KOPT-K1 (cell line): ENCODE measurements around the gene XRCC5.
"Not testable (repeated sequence)": the region's sequence is repeated elsewhere in the genome, so short reads cannot be mapped to it uniquely, and the experiment has no call there.

Experiments
- H3K27ac ChIP-seq: fragments of 200-600 bp; sonication (generic); 2 replicates; pipeline ENCODE4 v1.5.1; 2016; ENCODE audit warnings: antibody characterized with exemption, mild to moderate bottlenecking, low read depth, low read length; ENCODE audit not compliant: poor library complexity, severe bottlenecking
- H3K36me3 ChIP-seq: fragments of 200-600 bp; sonication (generic); 2 replicates; pipeline ENCODE4 v1.5.1; 2017; ENCODE audit warnings: antibody characterized with exemption, mild to moderate bottlenecking, low read length, moderate library complexity; ENCODE audit not compliant: insufficient read depth
- H3K9me3 ChIP-seq: fragments of 200-600 bp; sonication (generic); 2 replicates; pipeline ENCODE4 v1.5.1; 2017; ENCODE audit warnings: antibody characterized with exemption, low read length, mild to moderate bottlenecking; ENCODE audit not compliant: insufficient read depth, poor library complexity, severe bottlenecking

Gene XRCC5

DNA sequence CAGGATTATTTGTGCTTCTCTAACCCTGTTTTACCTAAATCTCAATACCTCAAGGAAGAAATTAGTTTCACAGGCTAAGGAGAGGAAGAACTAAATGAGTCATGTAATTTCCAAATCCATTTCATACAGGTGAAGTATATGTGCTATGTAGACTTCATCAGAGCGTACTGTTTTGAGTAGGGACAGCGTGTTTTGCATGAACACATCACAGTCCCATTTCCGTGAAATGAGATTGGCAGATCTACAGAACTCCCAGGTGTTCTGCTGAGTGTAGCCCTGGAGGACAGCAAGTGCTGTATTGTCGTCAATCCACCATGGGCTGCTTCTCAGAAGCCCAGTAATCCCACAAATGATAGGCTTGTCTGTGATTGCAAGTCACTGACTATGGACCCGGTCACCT, 97.7 kb downstream of the XRCC5 start:
- Histone ChIP-seq H3K36me3 (peaks cover 100% of the 10 kb centered on the region), H3K27ac (no peak overlapping the region), H3K9me3 (no peaks in the 10 kb centered on the region)

DNA sequence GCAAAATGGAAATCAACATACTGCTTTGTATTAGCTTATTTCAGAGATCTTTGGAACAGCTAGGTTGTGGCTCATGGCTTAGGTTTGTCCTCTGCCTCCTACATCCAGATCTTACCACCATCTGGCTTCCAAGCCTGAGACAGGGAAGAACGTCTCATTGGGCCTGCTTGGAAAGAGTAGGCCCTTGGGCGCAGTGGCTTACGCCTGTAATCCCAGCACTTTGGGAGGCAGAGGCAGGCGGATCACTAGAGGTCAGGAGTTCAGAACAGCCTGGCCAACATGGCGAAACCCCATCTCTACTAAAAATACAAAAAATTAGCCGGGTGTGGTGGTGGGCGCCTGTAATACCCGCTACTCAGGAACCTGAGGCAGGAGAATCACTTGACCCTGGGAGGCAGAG, 99.5 kb downstream of the XRCC5 start:
- not testable (repeated sequence) for H3K27ac ChIP-seq, H3K9me3 ChIP-seq
- H3K36me3 ChIP-seq = peaks cover 96% of the 10 kb centered on the region

DNA sequence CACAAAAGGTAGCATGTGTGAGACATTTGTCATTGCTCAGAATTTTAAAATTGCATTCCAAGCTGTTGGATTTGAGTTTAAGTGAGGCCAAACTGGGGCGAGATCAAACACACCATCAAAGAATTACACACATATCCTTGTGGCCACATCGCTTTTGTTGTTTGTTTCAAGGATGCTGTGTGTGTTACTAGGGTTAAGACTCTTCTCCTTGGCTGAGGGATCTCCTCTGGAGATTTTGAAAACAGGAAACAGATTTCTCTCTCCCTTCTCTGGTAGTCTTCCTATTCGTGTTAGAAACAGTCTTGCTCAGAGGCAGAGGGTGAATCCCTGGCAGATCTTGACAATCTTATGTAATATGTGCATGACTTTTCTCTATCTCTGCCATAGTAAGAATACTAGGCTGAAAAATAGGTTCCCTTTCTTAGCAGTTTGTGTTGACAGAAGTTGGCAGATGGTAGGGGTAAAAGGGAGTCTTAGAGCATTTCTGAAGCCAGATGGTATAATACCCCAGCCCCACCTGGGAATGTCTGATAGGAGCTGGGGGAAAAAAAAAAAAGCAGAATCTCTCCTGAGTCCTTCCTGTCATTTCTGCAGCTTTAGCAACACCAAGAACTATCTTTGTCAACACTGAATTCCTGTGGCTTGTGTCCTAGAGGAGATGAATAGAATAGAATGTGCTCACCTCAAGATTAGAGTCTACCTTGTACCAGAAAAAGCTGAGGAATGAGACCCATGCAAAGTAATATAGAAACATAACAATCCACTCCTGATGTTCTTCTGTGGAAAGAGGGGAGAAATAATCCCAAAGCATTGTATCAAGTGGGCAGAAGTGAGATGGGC, 101.8 kb downstream of the XRCC5 start:
- Histone ChIP-seq H3K36me3 (peaks cover 88% of the 10 kb centered on the region), H3K9me3 (no peaks in the 10 kb centered on the region), H3K27ac (no peak overlapping the region)

DNA sequence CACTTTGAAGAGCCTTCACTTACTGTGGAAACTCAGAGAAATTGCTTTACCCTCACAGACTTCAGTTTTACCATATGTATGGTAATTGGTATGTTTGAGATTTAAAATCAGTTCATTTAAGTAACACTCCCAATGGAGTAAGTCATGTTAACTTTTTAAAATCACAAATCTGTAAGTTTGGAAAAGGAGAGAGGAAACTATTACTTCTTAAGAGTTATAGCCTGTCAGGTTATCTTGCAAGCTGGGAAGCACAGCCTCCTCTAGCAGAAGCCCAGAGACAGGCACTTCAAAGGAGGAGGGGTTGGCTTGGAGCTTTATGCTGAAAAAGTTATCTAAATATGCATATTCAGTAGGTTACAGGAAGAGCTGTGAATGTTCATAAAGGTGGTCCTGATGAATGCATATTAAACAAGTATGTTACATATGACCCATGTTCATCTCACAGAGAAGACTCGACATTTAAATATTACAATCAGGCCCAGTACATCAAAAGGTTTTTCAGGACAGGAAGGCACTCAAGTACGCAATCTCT, 102.5 kb downstream of the XRCC5 start:
- peaks cover 86% of the 10 kb centered on the region for H3K36me3 ChIP-seq

DNA sequence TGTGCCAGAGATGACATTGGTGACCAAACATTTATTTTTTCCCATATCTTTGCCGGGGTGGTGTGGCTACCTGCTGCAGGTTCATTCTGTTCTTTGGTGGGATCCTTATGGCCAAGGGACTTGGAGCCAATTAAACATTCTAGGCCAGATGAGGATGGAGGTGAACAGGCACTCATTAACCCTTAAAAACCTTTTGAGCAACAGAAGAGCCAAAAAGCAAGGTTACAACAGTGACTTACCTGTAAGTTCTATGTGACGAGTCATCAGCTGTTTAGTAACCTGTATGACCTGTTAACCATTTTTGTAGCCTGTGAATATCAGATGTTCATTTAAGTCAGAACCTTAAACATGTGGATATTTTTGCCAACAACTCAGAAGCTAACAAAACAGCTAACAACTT, 105.6 kb downstream of the XRCC5 start:
- H3K36me3 ChIP-seq = peaks cover 81% of the 10 kb centered on the region
- H3K27ac ChIP-seq = no peak overlapping the region
- no peaks in the 10 kb centered on the region for H3K9me3 ChIP-seq

More for the DNA sequence above, 102.5 kb downstream of the XRCC5 start:
- H3K9me3 ChIP-seq = no peaks in the 10 kb centered on the region
- no peak overlapping the region for H3K27ac ChIP-seq

DNA sequence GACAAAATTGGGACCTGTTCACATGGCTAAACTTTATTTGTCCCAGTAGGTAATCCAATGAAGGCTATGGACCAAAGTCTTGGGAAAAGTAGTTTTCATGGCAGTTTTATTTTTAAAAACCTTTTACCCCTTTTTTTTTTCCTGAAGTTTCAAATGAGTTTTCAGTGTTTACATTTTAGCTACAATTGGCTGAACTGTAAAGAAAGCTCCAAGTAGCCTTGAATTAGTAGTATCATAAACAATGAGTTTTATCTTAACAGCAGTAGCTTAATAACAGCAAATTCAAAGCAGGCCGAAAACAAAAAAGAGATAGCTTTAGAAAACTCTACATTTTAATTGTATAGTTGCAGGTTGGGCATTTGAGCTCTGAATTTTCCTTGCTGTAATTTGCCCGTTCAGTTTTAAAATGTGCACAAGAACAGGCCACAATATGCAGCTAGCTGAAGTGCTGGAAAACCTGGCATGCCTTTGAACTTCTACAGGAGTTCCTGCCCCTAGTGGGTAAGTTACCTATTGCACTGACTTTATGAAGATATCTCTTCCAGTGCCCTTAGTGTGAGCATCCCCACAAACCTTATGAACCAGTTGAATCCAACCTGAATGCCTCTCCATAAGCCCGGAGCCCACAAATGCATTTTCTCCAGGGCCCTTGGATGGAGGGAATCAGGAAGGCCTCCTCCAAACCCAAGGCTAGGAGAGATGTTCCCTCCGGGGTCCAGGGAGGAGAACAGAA, 106.7 kb downstream of the XRCC5 start:
- H3K36me3 ChIP-seq = peaks cover 71% of the 10 kb centered on the region
- H3K27ac ChIP-seq = no peak overlapping the region
- H3K9me3 ChIP-seq = no peaks in the 10 kb centered on the region

DNA sequence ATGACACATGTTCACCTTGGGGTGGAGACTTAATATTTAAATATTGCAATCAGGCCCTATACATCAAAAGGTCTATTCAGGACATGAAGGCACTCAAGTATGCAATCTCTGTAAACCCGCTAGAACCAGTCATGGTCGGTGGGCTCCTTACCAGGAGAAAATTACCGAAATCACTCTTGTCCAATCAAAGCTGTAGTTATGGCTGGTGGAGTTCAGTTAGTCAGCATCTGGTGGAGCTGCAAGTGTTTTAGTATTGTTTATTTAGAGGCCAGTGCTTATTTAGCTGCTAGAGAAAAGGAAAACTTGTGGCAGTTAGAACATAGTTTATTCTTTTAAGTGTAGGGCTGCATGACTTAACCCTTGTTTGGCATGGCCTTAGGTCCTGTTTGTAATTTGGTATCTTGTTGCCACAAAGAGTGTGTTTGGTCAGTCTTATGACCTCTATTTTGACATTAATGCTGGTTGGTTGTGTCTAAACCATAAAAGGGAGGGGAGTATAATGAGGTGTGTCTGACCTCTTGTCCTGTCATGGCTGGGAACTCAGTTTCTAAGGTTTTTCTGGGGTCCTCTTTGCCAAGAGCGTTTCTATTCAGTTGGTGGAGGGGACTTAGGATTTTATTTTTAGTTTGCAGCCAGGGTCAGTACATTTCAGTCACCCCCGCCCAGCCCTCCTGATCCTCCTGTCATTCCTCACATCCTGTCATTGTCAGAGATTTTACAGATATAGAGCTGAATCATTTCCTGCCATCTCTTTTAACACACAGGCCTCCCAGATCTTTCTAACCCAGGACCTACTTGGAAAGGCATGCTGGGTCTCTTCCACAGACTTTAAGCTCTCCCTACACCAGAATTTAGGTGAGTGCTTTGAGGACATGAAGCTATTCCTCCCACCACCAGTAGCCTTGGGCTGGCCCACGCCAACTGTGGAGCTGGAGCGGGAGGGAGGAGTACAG, 108.1 kb downstream of the XRCC5 start:
- Histone ChIP-seq H3K9me3 (no peaks in the 10 kb centered on the region), H3K27ac (no peak overlapping the region), H3K36me3 (peaks cover 57% of the 10 kb centered on the region)

DNA sequence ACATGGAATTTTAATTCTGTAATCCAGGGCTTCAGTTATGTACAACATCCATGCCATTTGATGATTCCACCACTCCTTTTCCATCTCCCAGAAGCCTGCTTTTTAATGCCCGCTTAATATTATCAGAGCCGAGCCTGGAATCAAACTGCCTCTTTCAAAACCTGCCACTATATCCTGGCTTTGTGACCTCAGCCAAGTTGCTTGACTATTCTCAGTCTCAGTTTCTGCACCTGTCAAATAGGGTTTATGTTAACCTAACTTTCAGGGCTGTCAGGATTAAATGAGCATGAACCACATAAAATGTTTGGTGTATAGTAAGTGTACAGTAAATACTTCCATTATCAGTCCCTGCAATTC, 108.7 kb downstream of the XRCC5 start:
- Histone ChIP-seq H3K27ac (no peak overlapping the region), H3K9me3 (no peaks in the 10 kb centered on the region), H3K36me3 (peaks cover 52% of the 10 kb centered on the region)

DNA sequence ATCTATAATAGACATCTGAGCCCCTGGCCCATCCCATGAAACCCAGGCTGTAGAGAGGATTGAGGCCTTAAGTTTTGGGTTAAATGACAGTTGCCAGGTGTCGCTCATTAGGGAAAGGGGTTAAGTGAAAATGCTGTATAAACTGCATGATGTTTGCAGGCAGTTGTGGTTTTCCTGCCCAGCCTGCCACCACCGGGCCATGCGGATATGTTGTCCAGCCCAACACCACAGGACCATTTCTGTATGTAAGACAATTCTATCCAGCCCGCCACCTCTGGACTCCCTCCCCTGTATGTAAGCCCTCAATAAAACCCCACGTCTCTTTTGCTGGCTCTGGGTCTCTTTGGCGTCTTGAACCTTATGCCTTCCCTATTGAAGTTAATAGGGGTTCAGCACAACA, 110.7 kb downstream of the XRCC5 start:
- Histone ChIP-seq H3K27ac (no peak overlapping the region), H3K9me3 (no peaks in the 10 kb centered on the region), H3K36me3 (peaks cover 40% of the 10 kb centered on the region)

DNA sequence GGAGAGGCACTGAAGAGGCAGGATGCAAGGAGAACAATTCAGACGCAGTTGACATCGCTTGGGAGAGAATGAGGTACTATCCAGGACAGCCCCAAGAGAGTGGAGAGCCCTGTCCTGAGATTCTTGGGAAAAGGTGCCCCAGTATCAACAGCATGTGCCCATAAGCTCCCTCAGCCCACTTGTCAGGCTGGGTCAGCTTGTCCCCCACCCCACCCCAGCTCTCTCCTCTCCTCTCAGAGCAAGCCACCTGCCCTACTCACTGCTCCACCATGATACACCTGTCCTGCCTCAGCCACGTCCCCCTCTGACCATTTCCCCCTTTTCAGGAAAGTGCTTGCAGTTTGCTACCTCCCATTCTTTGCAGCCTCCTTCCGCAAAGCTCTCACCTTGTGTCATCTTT, 111.8 kb downstream of the XRCC5 start:
- H3K27ac ChIP-seq = no peak overlapping the region
- peaks cover 31% of the 10 kb centered on the region for H3K36me3 ChIP-seq
- no peaks in the 10 kb centered on the region for H3K9me3 ChIP-seq

DNA sequence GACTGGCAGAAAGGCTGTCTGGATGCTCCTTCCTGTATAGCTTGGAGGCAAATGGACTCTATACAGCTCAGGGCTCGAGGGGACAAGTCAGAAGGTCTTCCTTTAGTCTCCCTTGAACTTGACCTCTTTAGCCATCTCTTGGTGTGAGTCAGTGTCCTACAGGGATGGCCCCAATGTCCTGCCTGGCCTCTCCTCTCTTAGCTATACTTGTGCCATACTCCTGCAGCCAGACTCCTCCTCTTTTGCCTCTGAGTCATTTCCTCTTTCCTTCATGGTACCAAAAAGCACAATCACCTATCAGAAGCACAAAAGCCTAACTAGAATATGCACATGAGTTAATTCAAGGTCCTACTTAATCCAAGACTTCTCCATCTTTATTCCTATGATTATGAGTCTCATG, 112.7 kb downstream of the XRCC5 start:
- Histone ChIP-seq H3K36me3 (peaks cover 26% of the 10 kb centered on the region), H3K9me3 (no peaks in the 10 kb centered on the region), H3K27ac (no peak overlapping the region)

DNA sequence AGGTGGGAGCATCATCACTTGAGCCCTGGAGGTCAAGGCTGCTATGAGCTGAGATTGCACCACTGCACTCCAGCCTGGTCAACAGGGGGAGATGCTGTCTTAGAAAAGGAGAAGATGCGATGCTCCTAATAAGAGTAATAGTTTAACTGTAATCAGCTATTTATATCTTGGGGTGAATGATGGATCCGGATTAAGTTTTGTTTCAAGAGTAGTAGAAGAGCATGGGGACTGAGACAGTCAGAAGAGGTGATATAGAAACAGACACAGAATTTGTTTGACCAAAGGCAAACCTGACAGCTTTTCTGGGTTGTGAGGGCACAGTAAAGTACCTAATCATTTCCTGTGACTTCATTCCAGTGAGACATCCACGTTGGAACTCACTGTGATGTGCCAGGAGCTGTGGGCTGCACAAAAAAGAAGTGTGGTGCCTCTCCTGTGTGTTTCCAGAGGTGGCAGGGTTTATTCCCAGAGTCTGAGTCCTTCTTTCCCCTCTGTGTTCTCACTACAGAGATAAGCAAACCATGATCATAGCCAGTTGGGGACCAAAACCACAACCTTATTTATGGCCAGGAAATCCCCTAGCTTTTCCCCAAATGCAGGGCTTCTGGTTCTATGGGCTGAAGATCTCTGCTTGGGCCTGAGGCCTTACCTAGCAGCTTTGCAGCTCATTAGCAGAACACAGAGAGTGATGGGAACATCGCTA, 113.7 kb downstream of the XRCC5 start:
- H3K9me3 ChIP-seq = no peaks in the 10 kb centered on the region
- peaks cover 20% of the 10 kb centered on the region for H3K36me3 ChIP-seq
- H3K27ac ChIP-seq = no peak overlapping the region

DNA sequence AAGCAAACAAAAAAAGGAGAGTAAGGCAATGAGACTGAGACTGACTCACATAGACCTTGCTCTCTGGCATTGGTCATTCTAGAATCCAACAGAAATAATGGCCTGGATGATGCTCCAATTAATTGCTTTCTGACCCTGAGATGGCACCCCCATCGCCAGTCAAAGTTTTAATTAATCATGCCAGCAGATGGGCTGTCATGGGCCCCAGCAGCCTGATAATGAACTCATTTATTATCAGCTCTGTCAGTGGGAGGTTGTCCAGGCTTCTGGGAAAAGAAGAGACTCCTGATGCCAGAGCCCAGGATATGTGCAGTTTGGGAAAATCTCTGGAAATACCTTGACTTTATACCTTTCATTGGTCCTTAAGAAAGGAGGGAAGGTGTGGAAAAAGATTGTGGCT, 115.2 kb downstream of the XRCC5 start:
- Histone ChIP-seq H3K9me3 (no peaks in the 10 kb centered on the region), H3K36me3 (peaks cover 4% of the 10 kb centered on the region), H3K27ac (no peak overlapping the region)

DNA sequence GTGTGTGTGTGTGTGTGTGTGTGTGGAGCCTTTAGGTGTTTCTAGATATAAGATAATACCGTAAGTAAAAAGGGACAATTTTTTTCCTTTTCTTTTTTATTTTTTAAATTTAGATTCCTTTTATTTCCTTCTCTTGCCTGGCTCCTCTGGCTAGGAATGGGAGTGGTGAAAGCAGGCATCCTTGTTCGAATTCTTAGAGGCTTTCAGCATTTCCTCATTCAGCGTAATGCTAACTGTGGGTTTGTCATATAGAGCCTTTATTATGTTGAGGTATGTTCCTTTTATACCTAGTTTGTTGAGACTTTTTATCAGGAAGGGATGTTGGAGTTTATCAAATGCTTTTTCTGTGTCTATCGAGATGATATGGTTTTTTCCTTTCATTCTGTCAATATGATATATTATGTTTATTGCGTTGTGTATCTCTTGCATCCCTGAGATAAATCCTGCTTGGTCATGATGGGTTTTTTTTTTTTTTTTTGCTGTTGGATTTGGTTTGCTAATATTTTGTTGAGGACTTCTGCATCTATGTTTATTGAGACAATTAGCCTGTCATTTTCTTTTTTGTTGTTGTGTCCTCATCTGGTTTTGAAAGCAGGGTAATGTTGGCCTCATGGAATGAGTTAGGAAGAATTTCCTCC, 120.2 kb downstream of the XRCC5 start:
- peaks cover 31% of the 10 kb centered on the region for H3K9me3 ChIP-seq
- H3K27ac ChIP-seq = no peak overlapping the region
- no peaks in the 10 kb centered on the region for H3K36me3 ChIP-seq
